ENCODE measurements around the gene COX7B2. TPM values are rescaled to one million over a fixed set of nuclear protein-coding genes. Genes with fewer than 3 reads are reported as not detected.

Gene COX7B2
- total RNA-seq, 1 experiment from 2014 or later: not detected

DNA sequence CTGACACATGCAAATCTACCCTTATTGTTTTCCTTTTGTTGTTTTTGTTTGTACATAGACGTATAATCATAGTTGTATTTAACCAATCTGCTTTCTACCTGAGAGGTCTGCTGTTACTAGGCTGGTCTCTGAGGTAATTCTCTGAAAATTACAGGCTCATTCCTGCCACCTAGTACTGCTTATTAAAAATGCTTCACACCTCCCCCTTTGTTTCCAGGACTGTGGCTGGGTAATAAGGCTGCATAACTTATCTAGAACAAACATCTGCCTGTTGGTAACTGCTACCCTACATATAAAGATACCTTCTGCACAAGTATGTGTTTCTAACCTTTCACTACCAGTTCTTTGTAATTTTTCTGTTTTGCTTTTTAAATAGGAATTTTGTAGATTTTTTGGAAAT is 34.2 kb downstream of the COX7B2 start:
- no peaks in the 10 kb centered on the region for H3K9me2 ChIP-seq (ENCODE audit: insufficient read depth)
- no peak overlapping the region for H3K4me3 ChIP-seq (replicated peaks in 1 of 2; ENCODE audit: low read depth in 1 of 2, low read length in 2 of 2)
- H3K9ac ChIP-seq (ENCODE audit: low read length): no peak overlapping the region
- POLR2A ChIA-PET: no interaction called here
- CTCF ChIA-PET: no interaction called here
- H3K27ac ChIP-seq (ENCODE audit: low read depth, low read length): no peak overlapping the region
- H3K9me3 ChIP-seq (ENCODE audit: control insufficient read depth in 1 of 2, insufficient read depth in 1 of 2, low read depth in 1 of 2, low read length in 2 of 2): peaks cover 3 to 4% of the 10 kb centered on the region in 2 experiments; a peak in 1 of 4 replicates
- DNase-seq (ENCODE audit: low read depth, low spot score) (no peak), ATAC-seq (no peak)
- H3K27me3 ChIP-seq (ENCODE audit: insufficient read depth, low read length): no peaks in the 10 kb centered on the region
- H4K20me1 ChIP-seq (ENCODE audit: insufficient read depth): no peaks in the 10 kb centered on the region
- no peaks in the 10 kb centered on the region for H3K36me3 ChIP-seq (ENCODE audit: control insufficient read depth in 1 of 2, insufficient read depth in 2 of 2, low read length in 2 of 2)
- intact Hi-C loops (cut with micrococcal nuclease): no loop called here
- no peaks in the 10 kb centered on the region for H3K79me2 ChIP-seq (ENCODE audit: insufficient read depth, low read length)
- no TSS peak for BruUV-seq (replicated peaks)
- H3K4me2 ChIP-seq (ENCODE audit: low read length): no peak overlapping the region
- H2AFZ ChIP-seq (ENCODE audit: low read depth, low read length, poor library complexity, severe bottlenecking): no peak overlapping the region
- H3K4me1 ChIP-seq (ENCODE audit: control insufficient read depth in 1 of 2, insufficient read depth in 2 of 2, low read length in 2 of 2): no peaks in the 10 kb centered on the region
- RAD21 ChIA-PET (ENCODE audit: low non-redundant PET in 1 of 2, low total read pairs in 2 of 2, uncharacterized antibody in 2 of 2, unreplicated experiment in 2 of 2): no interaction called here
- TF ChIP-seq, protein P1, sequence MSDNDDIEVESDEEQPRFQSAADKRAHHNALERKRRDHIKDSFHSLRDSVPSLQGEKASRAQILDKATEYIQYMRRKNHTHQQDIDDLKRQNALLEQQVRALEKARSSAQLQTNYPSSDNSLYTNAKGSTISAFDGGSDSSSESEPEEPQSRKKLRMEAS (IDR thresholded peaks at IDR 0.05): no peak
- TF ChIP-seq CEBPB (IDR thresholded peaks at IDR 0.05; ENCODE audit: low read depth) (no peak), ZNF274 (IDR thresholded peaks at IDR 0.05; ENCODE audit: low read depth, low read length) (no peak), SIN3A (IDR thresholded peaks at IDR 0.05; ENCODE audit: low read depth) (no peak), RAD21 (IDR thresholded peaks at IDR 0.05; ENCODE audit: low read depth) (no peak), JUND (IDR thresholded peaks at IDR 0.05) (no peak), EGR1 (IDR thresholded peaks at IDR 0.05; ENCODE audit: low read depth) (no peak)
- TF ChIP-seq, protein P2, sequence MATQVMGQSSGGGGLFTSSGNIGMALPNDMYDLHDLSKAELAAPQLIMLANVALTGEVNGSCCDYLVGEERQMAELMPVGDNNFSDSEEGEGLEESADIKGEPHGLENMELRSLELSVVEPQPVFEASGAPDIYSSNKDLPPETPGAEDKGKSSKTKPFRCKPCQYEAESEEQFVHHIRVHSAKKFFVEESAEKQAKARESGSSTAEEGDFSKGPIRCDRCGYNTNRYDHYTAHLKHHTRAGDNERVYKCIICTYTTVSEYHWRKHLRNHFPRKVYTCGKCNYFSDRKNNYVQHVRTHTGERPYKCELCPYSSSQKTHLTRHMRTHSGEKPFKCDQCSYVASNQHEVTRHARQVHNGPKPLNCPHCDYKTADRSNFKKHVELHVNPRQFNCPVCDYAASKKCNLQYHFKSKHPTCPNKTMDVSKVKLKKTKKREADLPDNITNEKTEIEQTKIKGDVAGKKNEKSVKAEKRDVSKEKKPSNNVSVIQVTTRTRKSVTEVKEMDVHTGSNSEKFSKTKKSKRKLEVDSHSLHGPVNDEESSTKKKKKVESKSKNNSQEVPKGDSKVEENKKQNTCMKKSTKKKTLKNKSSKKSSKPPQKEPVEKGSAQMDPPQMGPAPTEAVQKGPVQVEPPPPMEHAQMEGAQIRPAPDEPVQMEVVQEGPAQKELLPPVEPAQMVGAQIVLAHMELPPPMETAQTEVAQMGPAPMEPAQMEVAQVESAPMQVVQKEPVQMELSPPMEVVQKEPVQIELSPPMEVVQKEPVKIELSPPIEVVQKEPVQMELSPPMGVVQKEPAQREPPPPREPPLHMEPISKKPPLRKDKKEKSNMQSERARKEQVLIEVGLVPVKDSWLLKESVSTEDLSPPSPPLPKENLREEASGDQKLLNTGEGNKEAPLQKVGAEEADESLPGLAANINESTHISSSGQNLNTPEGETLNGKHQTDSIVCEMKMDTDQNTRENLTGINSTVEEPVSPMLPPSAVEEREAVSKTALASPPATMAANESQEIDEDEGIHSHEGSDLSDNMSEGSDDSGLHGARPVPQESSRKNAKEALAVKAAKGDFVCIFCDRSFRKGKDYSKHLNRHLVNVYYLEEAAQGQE (IDR thresholded peaks at IDR 0.05; ENCODE audit: low read depth): no peak

All from HCT116 (cell line).